Keratinocyte (primary cell): ENCODE measurements around the gene UGCG. TPM values are rescaled to one million over a fixed set of nuclear protein-coding genes. Genes with fewer than 3 reads are reported as not detected.

Source experiments
- DNase-seq: peaks from one replicate; pipeline ENCODE4 v3.0.0-alpha.2; 2011; ENCODE audit warnings: low read depth, missing footprints, low spot score
- FAIRE-seq: peaks from 2 replicates; lab custom pipeline; 2011; peaks lifted over from hg19 to GRCh38; lab: Jason Lieb, UNC
- H2AFZ ChIP-seq: 2 replicates; pipeline ENCODE4 v1.6.0; 2012; ENCODE audit warnings: low read length, control low read depth, inconsistent platforms; ENCODE audit not compliant: control insufficient read depth
- H3K27ac ChIP-seq: 2 replicates; pipeline ENCODE4 v1.5.1; 2011; ENCODE audit warnings: low read length; ENCODE audit not compliant: control insufficient read depth, insufficient read depth
- H3K27me3 ChIP-seq: 3 replicates; pipeline ENCODE4 v1.6.0; 2011; ENCODE audit warnings: low read length; ENCODE audit not compliant: control insufficient read depth, insufficient read depth; ENCODE audit errors: extremely low read depth
- H3K36me3 ChIP-seq, 2 experiments: 2 replicates in 1 of 2; 3 replicates in 1 of 2; pipeline ENCODE4 v1.5.1; 2011; ENCODE audit warnings: low read length in 2 of 2, mild to moderate bottlenecking in 1 of 2; ENCODE audit not compliant: control insufficient read depth in 2 of 2, insufficient read depth in 2 of 2; ENCODE audit errors: extremely low read depth in 1 of 2
- H3K4me1 ChIP-seq: 3 replicates; pipeline ENCODE4 v1.5.1; 2011; ENCODE audit warnings: low read length; ENCODE audit not compliant: control insufficient read depth, insufficient read depth; ENCODE audit errors: extremely low read depth
- H3K4me2 ChIP-seq: 3 replicates; pipeline ENCODE4 v1.6.0; 2011; ENCODE audit warnings: low read depth, low read length; ENCODE audit not compliant: control insufficient read depth, insufficient read depth; ENCODE audit errors: extremely low read depth
- H3K4me3 ChIP-seq, 3 experiments: fragments of 200-600 bp in 1 of 3; sonication (generic) in 1 of 3; 2 replicates in 2 of 3; 3 replicates in 1 of 3; pipeline ENCODE4 v1.5.1; 2011 to 2016; ENCODE audit warnings: low read length in 3 of 3, mild to moderate bottlenecking in 3 of 3, control low read depth in 2 of 3, inconsistent platforms in 1 of 3, low read depth in 1 of 3, mixed read lengths in 1 of 3, mixed run types in 1 of 3, moderate library complexity in 1 of 3; ENCODE audit not compliant: control insufficient read depth in 2 of 3, insufficient read depth in 2 of 3; ENCODE audit errors: extremely low read depth in 1 of 3
- H3K79me2 ChIP-seq: 2 replicates; pipeline ENCODE4 v1.6.0; 2012; ENCODE audit warnings: low read length; ENCODE audit not compliant: control insufficient read depth, insufficient read depth
- H3K9ac ChIP-seq: 3 replicates; pipeline ENCODE4 v1.6.0; 2011; ENCODE audit warnings: low read length; ENCODE audit not compliant: control insufficient read depth, insufficient read depth; ENCODE audit errors: extremely low read depth
- H3K9me1 ChIP-seq: 3 replicates; pipeline ENCODE4 v1.6.0; 2011; ENCODE audit warnings: low read length; ENCODE audit not compliant: control insufficient read depth, insufficient read depth; ENCODE audit errors: extremely low read depth
- H3K9me3 ChIP-seq: 2 replicates; pipeline ENCODE4 v1.5.1; 2012; ENCODE audit warnings: low read depth, low read length; ENCODE audit not compliant: control insufficient read depth
- H4K20me1 ChIP-seq: 3 replicates; pipeline ENCODE4 v1.6.0; 2011; ENCODE audit warnings: low read length; ENCODE audit not compliant: control insufficient read depth, insufficient read depth; ENCODE audit errors: extremely low read depth
- CTCF ChIP-seq, 3 experiments: IDR thresholded peaks in 1 of 3; conservative IDR thresholded peaks in 1 of 3; optimal IDR thresholded peaks in 1 of 3; 2 replicates in 2 of 3; 3 replicates in 1 of 3; pipeline versions ENCODE3 to v1.5.1; 2011; ENCODE audit warnings: low read length in 3 of 3, mild to moderate bottlenecking in 3 of 3, moderate library complexity in 2 of 3, control low read depth in 1 of 3, inconsistent platforms in 1 of 3; ENCODE audit not compliant: insufficient read depth in 2 of 3; ENCODE audit errors: extremely low read depth in 1 of 3
- EZH2 ChIP-seq: IDR thresholded peaks from one replicate; pipeline ENCODE4 v1.6.1; 2012; ENCODE audit warnings: inconsistent platforms, mild to moderate bottlenecking, low read length, moderate library complexity
- dilution Hi-C: fragments of 300-500 bp; cut with MboI; formaldehyde crosslinking; loops from one replicate; pipeline ENCODE4 v1.7.0; 2020; ENCODE audit warnings: low sequenced_read_pairs; ENCODE audit not compliant: extremely low pct_ligation_motif_present
- polyA plus RNA-seq, 5 experiments: library from polyadenylated mRNA; depleted of rRNA in 3 of 5; stranded (reverse) in 3 of 5; stranded (forward) in 1 of 5; unstranded in 1 of 5; fragments of >200 nt; gene quantifications; 1 replicate in 1 of 5; 2 replicates in 3 of 5; 3 replicates in 1 of 5; pipeline versions ENCODE4 v1.2.1 to v1.2.3, GENCODE V29; 2011 to 2012; ENCODE audit warnings: missing spikeins in 2 of 5, low read depth in 1 of 5, low replicate concordance in 1 of 5

Gene UGCG
- polyA plus RNA-seq, 1 donor (not counting 4 experiments of a cell fraction or from before 2014, with no cell fraction given), result 49.8 TPM

- dilution Hi-C loops, result no loop called here
- no peak for TF ChIP-seq CTCF (optimal IDR thresholded peaks at IDR 0.05 in 1 of 3, IDR thresholded peaks at IDR 0.05 in 1 of 3, conservative IDR thresholded peaks at IDR 0.05 in 1 of 3; ENCODE audit: extremely low read depth in 1 of 3, insufficient read depth in 2 of 3, low read length in 3 of 3)
- TF ChIP-seq EZH2, result no peak
- no peak for FAIRE-seq
Measured at GRCh38 chr9:111870774-111871498, 25.7 kb upstream of the UGCG start.

GRCh38 chr9:111871499-111871855 lies 25.1 kb upstream of the UGCG start:
- Histone ChIP-seq H3K9me1 (no peaks in the 10 kb centered on the region), H3K4me3 (no peak overlapping the region), H3K9me3 (peaks cover 2% of the 10 kb centered on the region), H3K4me1 (peaks cover 45% of the 10 kb centered on the region), H3K9ac (no peak overlapping the region), H3K79me2 (no peaks in the 10 kb centered on the region), H2AFZ (no peak overlapping the region), H4K20me1 (no peaks in the 10 kb centered on the region), H3K4me2 (no peak overlapping the region), H3K27me3 (no peaks in the 10 kb centered on the region), H3K36me3 (no peaks in the 10 kb centered on the region), H3K27ac (no peak overlapping the region)
- dilution Hi-C loops, result no loop called here
- DNase-seq (no peak), FAIRE-seq (no peak)
- TF ChIP-seq CTCF (optimal IDR thresholded peaks at IDR 0.05 in 1 of 3, IDR thresholded peaks at IDR 0.05 in 1 of 3, conservative IDR thresholded peaks at IDR 0.05 in 1 of 3; ENCODE audit: extremely low read depth in 1 of 3, insufficient read depth in 2 of 3, low read length in 3 of 3), result no peak
- no peak for TF ChIP-seq EZH2

More at GRCh38 chr9:111870774-111871498, 25.7 kb upstream of the UGCG start:
- Histone ChIP-seq H3K36me3 (no peaks in the 10 kb centered on the region), H3K9ac (no peak overlapping the region), H3K4me2 (no peak overlapping the region), H2AFZ (no peak overlapping the region), H3K27me3 (no peaks in the 10 kb centered on the region), H3K4me1 (peaks cover 40% of the 10 kb centered on the region), H3K9me1 (no peaks in the 10 kb centered on the region), H3K27ac (no peak overlapping the region), H4K20me1 (no peaks in the 10 kb centered on the region), H3K9me3 (peaks cover 2% of the 10 kb centered on the region), H3K79me2 (no peaks in the 10 kb centered on the region), H3K4me3 (no peak overlapping the region)
- no peak for DNase-seq
